Frontal cortex (tissue), 4 donors: Measurements from ENCODE around the gene PSMA2. TPM values are rescaled to one million over a fixed set of nuclear protein-coding genes. Genes with fewer than 3 reads are reported as not detected.

Source experiments
- DNase-seq, 2 donors: peaks; one replicate each; pipeline ENCODE4 v3.0.0; 2012; ENCODE audit warnings: low spot score in 2 of 2
- FAIRE-seq: peaks from 2 replicates; lab custom pipeline; 2012; peaks lifted over from hg19 to GRCh38; lab: Jason Lieb, UNC
- total RNA-seq: library from RNA; depleted of rRNA; stranded (reverse); fragments of >200 nt; gene quantifications from one replicate; pipeline ENCODE4 v1.2.3, GENCODE V29; 2014
- donor health status: control.
- donor health status: control.
- donor health status: control.

PSMA2 gene
- total RNA-seq = 57.9 TPM

GRCh38 chr7:42931834-42932651 lies at the start of gene PSMA2, which contains the start of gene MRPL32:
Gene PSMA2 (minus strand): TSS chr7:42932174. CDS start chr7:42932158, 16 bp downstream.
Gene MRPL32 (plus strand): TSS chr7:42932376. CDS start chr7:42932387, 11 bp downstream.
- peak; percentile 88 for FAIRE-seq
- DNase-seq = peak; percentile 80 to 91

DNA sequence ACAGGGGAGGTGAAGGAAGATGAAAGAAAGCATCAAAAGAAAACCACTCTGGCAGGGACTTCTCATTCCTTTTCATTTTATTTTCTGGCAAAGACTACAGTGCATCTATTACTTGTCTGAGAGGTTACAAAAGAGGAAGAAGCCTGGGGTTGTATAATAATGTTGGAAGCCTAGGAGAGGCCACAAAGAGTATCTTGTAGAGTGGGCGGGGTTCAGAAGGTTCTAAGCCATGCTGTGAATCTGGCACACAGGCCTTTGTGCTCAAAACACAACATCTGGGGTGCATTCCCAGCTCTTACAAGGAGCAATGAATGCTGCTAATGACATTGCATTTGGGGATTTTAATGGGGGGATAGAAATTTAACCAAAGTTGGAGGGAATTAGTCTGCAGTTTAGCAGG lies 49.6 kb upstream of the PSMA2 start:
- FAIRE-seq (no peak), DNase-seq (no peak)

DNA sequence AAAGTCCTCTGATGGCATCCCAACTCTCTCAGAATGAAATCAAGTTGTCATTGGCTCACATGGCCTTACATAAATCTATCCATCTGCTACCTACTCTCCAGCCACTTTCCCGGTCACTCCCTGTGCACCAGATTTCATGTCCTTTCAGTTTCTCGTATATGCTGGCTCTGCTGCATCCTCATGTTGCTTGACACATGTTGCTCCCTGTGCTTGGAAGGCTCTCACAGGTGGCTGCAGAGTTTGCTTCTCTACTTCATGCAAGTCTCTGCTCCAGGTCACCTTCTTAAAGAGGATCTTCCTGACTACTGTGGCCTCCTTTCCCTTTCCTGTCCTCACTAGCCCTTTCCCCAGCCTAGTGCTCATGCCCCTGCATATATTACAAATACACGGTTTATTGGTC lies 48.5 kb upstream of the PSMA2 start:
- DNase-seq = no peak
- no peak for FAIRE-seq

- no peak for FAIRE-seq
Observed at GRCh38 chr7:42980084-42980483, 48.1 kb upstream of the PSMA2 start.

GRCh38 chr7:42978496-42978895 lies 46.5 kb upstream of the PSMA2 start:
- DNase-seq (no peak), FAIRE-seq (no peak)

More at GRCh38 chr7:42980084-42980483, 48.1 kb upstream of the PSMA2 start:
- DNase-seq = no peak

GRCh38 chr7:42976371-42976770 lies 44.4 kb upstream of the PSMA2 start:
- DNase-seq = no peak
- no peak for FAIRE-seq

DNA sequence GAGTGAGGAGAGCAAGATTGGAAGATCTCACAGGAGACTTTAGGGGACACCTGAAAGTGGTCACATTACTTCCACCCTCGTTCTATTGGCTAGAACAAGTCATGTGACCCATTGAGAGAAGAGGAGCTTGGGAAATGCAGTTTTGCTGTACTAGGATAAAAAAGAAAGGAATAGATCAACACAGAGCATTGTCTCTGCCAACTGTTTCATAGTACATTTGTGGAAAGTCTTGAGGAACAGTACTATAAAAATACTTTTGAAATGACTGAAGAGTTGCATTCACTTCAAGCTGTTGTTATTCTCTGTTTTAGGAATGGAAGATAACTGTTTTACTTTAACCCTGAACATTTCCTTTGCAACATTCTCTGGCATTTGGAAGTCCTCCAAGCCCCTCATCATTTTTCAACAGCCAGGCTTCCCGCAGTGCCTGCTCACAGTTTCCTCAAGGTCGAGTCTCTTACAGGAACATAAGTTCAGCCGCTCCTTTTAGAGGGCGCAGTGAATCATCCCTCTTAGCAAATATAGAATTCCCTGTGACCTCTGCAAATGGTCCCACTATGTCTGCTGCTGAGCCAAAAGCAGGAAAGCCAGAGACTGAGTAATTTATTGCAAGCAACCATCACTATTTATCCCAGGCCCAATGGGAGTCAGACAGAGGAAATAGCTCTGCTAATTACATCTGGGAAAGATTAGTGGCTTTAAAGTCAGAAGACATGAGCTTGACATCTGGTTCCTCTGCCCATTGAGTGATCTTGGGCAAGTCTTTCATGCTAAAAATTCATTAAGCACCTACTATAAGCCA lies 40.9 kb upstream of the PSMA2 start:
- DNase-seq = peak in 1 of 2 donors; percentile 6
- no peak for FAIRE-seq

DNA sequence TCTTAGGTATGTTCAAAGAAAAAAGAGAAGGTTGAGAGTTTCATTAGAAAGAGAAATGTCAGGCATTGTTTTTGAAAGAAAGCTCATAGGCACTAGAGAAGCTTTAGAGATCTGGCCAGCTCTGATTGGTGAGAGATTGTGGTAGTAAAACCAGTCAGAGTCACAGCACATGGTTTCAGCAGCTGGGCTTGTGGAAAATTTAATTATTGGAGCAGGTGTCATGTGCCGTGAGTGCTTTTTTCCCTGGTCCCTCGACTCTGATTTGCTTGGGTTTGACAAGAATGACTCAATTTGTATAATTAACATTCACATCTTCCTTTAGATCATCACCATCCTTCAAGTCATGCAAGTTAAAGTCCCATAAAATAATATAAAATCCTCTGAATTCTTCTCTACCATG lies 35.4 kb upstream of the PSMA2 start:
- FAIRE-seq = no peak
- no peak for DNase-seq

DNA sequence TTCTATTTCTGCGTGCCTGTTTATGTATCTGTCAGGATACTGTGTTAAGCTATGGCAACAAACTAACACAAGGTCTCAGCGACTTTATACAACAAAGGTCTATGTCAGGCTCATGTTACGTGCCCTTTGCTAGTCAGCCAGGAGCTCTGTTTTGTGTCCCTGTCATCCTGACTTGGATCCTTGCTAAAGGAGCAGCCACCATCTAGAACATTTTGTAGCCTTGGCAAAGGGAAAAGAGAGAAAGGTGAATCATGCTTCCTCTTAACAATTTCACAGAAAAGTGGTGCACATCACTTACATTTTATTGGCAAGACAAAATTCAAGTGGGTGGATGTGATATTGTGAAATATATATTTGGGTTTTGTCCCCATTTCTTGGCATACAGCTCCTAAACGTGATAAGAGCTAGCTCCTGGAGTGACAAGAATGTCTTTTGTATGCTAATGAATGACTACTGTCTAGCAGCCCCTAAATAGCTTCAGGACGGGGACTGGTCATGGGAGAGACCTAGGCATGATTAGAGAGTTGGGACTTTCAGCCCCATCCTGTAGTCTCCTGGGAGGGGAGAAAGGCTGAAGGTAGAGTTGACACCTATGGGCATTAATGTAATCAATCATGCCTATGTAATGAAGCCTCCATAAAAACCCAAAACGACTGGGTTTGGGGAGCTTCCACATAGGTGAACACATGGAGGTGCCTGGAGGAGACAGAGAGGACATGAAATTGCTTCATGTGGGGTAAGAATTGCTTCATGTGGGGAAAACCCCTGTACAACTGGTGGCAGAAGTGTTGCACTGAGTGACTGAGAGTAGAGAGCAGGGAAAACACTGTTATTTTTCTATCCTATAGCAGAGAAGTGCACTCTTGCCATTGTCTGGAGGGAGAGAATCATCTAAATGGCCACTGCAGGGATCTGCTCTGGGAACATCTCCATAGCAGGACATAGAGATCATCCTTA lies 33.2 kb upstream of the PSMA2 start:
- FAIRE-seq (no peak), DNase-seq (peak in 1 of 2 donors; percentile 7)

GRCh38 chr7:42964293-42964692 lies 32.3 kb upstream of the PSMA2 start:
- no peak for DNase-seq
- FAIRE-seq = no peak

DNA sequence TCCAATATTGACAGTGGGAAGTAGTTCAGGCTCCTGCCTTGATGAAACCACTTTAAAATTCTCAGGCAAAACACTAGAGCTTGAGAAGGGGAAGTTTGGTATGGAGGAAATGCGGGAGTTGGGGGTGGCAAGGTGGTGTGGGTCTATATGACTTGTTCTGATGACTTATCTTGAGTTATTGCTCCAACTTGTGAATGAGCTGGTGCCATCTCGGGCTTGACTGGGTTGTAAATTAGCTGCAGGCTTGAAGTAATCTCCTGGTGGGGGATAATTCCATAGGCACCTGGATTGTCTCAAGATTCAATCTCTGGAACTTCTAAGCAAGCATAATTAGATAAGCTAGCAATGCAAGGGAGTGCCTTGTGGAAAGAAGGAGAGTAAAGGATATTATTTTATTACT lies 29.2 kb upstream of the PSMA2 start:
- no peak for FAIRE-seq
- no peak for DNase-seq

DNA sequence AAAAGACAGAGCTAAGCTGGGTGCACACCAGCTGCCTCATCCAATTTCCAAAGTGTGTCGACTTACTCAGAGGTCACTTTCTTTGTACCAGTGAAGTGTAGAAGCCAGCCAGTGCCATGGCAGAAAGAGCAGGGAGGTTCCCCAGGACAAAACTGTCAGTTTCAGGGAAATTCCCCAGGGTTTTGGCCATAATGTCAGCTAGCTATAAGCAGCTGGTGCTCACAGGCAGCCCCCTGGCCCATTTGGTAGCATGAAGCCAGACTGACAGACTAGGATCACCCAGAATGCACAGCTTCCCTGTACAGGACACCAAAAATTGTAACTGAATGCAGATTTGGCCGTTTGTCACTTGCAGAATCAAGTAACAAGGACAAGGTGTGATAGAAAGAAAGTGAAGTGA lies 28.8 kb upstream of the PSMA2 start:
- no peak for DNase-seq
- no peak for FAIRE-seq

DNA sequence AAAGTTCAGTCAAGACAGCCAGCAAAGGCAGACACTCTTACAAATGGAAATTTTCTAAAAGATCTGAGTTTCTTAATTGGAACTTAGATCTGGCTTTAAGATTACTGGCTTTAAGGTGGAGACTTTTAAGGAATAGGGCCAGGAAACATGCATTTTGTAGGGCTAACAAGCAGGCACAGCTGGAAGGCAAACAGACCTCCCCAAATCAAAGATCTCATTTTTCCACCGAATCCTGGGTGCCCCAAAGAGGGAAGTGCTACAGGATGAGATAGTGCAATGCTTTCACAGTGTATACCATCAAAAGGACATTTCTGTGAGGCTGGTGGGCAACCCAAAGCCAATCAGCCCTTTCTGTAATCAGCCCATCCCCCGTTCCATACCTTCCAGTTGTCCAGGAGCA lies 27.6 kb upstream of the PSMA2 start:
- FAIRE-seq (no peak), DNase-seq (no peak)

- FAIRE-seq = no peak
- DNase-seq = no peak
Observed at GRCh38 chr7:42956062-42956461, 24.1 kb upstream of the PSMA2 start.

DNA sequence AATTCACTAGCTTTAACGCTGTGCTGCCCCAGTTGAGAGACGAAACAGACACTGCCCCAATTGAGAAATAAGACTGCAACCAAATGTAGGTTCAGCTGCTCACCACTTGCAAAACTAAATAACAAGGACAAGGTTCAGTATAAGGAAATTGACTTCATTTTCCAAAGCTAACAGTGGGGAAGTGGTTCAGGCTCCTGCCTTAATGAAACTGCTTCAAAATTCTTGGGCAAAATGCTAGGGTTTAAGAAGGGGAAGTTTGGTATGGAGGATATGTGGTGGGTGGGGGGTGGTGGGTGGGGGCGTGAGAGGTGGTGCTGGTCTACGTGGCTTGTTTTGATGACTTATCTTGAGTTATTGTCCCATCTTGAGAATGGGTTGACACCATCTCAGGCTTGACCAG lies 22.0 kb upstream of the PSMA2 start:
- DNase-seq (no peak), FAIRE-seq (no peak)

GRCh38 chr7:42952328-42952727 lies 20.4 kb upstream of the PSMA2 start:
- DNase-seq (no peak), FAIRE-seq (no peak)

- DNase-seq (no peak), FAIRE-seq (no peak)
Observed at GRCh38 chr7:42950417-42950816, 18.4 kb upstream of the PSMA2 start.

DNA sequence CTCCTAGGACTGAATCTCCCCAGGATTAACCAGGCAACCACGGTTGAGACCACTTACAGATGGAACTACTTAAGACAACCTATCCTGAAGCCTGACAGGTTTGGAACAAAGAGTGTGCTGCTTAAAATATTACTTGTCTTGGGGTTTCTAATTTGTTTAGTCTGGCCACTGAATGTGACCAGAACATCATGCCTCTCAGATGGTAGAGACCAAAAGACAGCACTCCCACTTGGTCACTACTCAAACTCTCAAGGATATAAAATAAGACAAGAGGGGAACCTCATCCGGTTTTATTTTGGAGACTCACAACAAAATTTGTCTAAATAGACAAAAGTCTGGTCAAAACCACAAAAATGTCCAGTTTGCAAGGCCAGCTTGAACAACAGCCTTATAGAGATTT lies 15.5 kb upstream of the PSMA2 start:
- DNase-seq (no peak), FAIRE-seq (no peak)

- DNase-seq (no peak), FAIRE-seq (no peak)
Observed at GRCh38 chr7:42946627-42946950, 14.6 kb upstream of the PSMA2 start.
